MCF 10A (cell line): ENCODE results near the gene ZNF407. TPM values are rescaled to one million over a fixed set of nuclear protein-coding genes. Genes with fewer than 3 reads are reported as not detected.

Experiments used
- BruUV-seq: library from RNA; stranded (reverse); fragments of 400-500 nt; replicated peaks from 2 replicates; lab custom pipeline; 2021; lab: Mats Ljungman, UMichigan
- CTCF ChIA-PET: fragments of 300-600 bp; sonication (Branson Sonifier 250); formaldehyde crosslinking; extraction: SDS; loops from one replicate; lab custom pipeline; 2021; ENCODE audit warnings: antibody characterized with exemption, inconsistent platforms; lab: Yijun Ruan, JAX
- POLR2A ChIA-PET: fragments of 300-600, 350-650 bp; sonication (Branson Sonifier 250); formaldehyde crosslinking; extraction: SDS; loops from one replicate; lab custom pipeline; 2020; ENCODE audit warnings: antibody characterized with exemption, inconsistent platforms; lab: Yijun Ruan, JAX
- DNase-seq: peaks from one replicate; pipeline ENCODE4 v3.0.0-alpha.2; 2018; ENCODE audit not compliant: unreplicated experiment
- H3K27ac Mint-ChIP-seq: one replicate; pipeline ENCODE4 v1.8.0; 2022; ENCODE audit warnings: mild to moderate bottlenecking, low read depth, mixed read lengths; ENCODE audit not compliant: unreplicated experiment
- H3K27me3 Mint-ChIP-seq: one replicate; pipeline ENCODE4 v1.8.0; 2022; ENCODE audit warnings: mixed read lengths; ENCODE audit not compliant: insufficient read depth, unreplicated experiment
- H3K36me3 Mint-ChIP-seq: one replicate; pipeline ENCODE4 v1.8.0; 2022; ENCODE audit warnings: mild to moderate bottlenecking, moderate library complexity, mixed read lengths; ENCODE audit not compliant: insufficient read depth, unreplicated experiment
- H3K4me1 Mint-ChIP-seq: one replicate; pipeline ENCODE4 v1.8.0; 2022; ENCODE audit warnings: mixed read lengths; ENCODE audit not compliant: insufficient read depth, unreplicated experiment
- H3K4me3 Mint-ChIP-seq: one replicate; pipeline ENCODE4 v1.8.0; 2022; ENCODE audit warnings: mild to moderate bottlenecking, moderate library complexity, mixed read lengths; ENCODE audit not compliant: unreplicated experiment
- H3K9me3 Mint-ChIP-seq: one replicate; pipeline ENCODE4 v1.8.0; 2022; ENCODE audit warnings: mixed read lengths; ENCODE audit not compliant: unreplicated experiment
- CTCF ChIP-seq: fragments of 200-600 bp; IDR thresholded peaks from one replicate; pipeline ENCODE4 v1.8.0; 2022; ENCODE audit warnings: antibody characterized with exemption, mild to moderate bottlenecking; ENCODE audit not compliant: unreplicated experiment
- intact Hi-C: fragments of 100-400 bp; cut with micrococcal nuclease; formaldehyde crosslinking; loops from 2 replicates; pipeline ENCODE4 v1.14.1; 2022
- total RNA-seq: library from RNA; stranded (reverse); gene quantifications from 2 replicates; pipeline ENCODE4 v1.2.3, GENCODE V29; 2022

ZNF407 gene
- total RNA-seq, 1 experiment from 2014 or later, result 9.5 TPM

- TF ChIP-seq CTCF, result no peak
- no TSS peak for BruUV-seq
- Mint-ChIP-seq H3K9me3 (peaks cover 7% of the 10 kb centered on the region), H3K36me3 (no peaks in the 10 kb centered on the region), H3K27me3 (no peaks in the 10 kb centered on the region), H3K4me1 (peaks cover 11% of the 10 kb centered on the region), H3K27ac (no peak overlapping the region), H3K4me3 (no peak overlapping the region)
- POLR2A ChIA-PET, result interaction anchor here (0.5 to 0.6 kb wide), 3 partner anchors 17 to 138 kb away, joined by 3 read pairs; partner anchors contain the start of gene TSHZ1
- CTCF ChIA-PET, result interaction anchor here (0.7 kb wide), 1 partner anchor 467 kb away, joined by 3 read pairs; no protein-coding TSS in a partner anchor
- intact Hi-C loops, result loop anchor here (5.0 kb wide), 1 partner anchor 139 kb away; the partner anchor contains the start of gene TSHZ1
- DNase-seq, result no peak
Observed at GRCh38 chr18:75072672-75073371, 475.2 kb downstream of the ZNF407 start.

- BruUV-seq, result no TSS peak
- Mint-ChIP-seq H3K4me1 (peaks cover 11% of the 10 kb centered on the region), H3K9me3 (peaks cover 7% of the 10 kb centered on the region), H3K4me3 (no peak overlapping the region), H3K36me3 (no peaks in the 10 kb centered on the region), H3K27ac (no peak overlapping the region), H3K27me3 (no peaks in the 10 kb centered on the region)
- intact Hi-C loops, result loop anchor here (5.0 kb wide), 1 partner anchor 139 kb away; the partner anchor contains the start of gene TSHZ1
- no peak for TF ChIP-seq CTCF
- POLR2A ChIA-PET, result interaction anchor here (0.6 kb wide), 1 partner anchor 137 kb away, joined by 3 read pairs; the partner anchor contains the start of gene TSHZ1
- DNase-seq, result no peak
- CTCF ChIA-PET, result interaction anchor here (0.7 kb wide), 1 partner anchor 468 kb away, joined by 3 read pairs; no protein-coding TSS in a partner anchor
Observed at GRCh38 chr18:75073654-75074053, 476.0 kb downstream of the ZNF407 start.

GRCh38 chr18:75074196-75075015, 476.7 kb downstream of the ZNF407 start:
- intact Hi-C loops, result loop anchor here (5.0 kb wide), 1 partner anchor 138 kb away; the partner anchor contains the start of gene TSHZ1
- no peak overlapping the region for H3K27ac Mint-ChIP-seq
- CTCF ChIA-PET, result no interaction called here
- peaks cover 11% of the 10 kb centered on the region for H3K4me1 Mint-ChIP-seq
- H3K9me3 Mint-ChIP-seq, result peaks cover 7% of the 10 kb centered on the region
- no peak for TF ChIP-seq CTCF
- DNase-seq, result no peak
- H3K27me3 Mint-ChIP-seq, result no peaks in the 10 kb centered on the region
- BruUV-seq, result no TSS peak
- no peak overlapping the region for H3K4me3 Mint-ChIP-seq
- no peaks in the 10 kb centered on the region for H3K36me3 Mint-ChIP-seq
- POLR2A ChIA-PET, result no interaction called here

- ChIA-PET CTCF (no interaction called here), POLR2A (no interaction called here)
- Mint-ChIP-seq H3K4me1 (peaks cover 11% of the 10 kb centered on the region), H3K27me3 (no peaks in the 10 kb centered on the region), H3K4me3 (no peak overlapping the region), H3K36me3 (no peaks in the 10 kb centered on the region), H3K27ac (no peak overlapping the region), H3K9me3 (peaks cover 7% of the 10 kb centered on the region)
- BruUV-seq, result no TSS peak
- DNase-seq, result no peak
- intact Hi-C loops, result no loop called here
- no peak for TF ChIP-seq CTCF
Observed at GRCh38 chr18:75075016-75075305, 477.3 kb downstream of the ZNF407 start.
